GM18858 (cell line): Measurements from ENCODE around the gene TMEM40.
"Not testable (repeated sequence)": the region's sequence is repeated elsewhere in the genome, so short reads cannot be mapped to it uniquely, and the experiment has no call there.

ENCODE experiments used
- ATAC-seq: cut with Tn5 transposase; IDR thresholded peaks from one replicate; pipeline ENCODE4 v1.9.1; 2021; ENCODE audit not compliant: unreplicated experiment

TMEM40 gene

GRCh38 chr3:12775970-12776369 is 16.9 kb upstream of the TMEM40 start:
- ATAC-seq: not testable (repeated sequence)

DNA sequence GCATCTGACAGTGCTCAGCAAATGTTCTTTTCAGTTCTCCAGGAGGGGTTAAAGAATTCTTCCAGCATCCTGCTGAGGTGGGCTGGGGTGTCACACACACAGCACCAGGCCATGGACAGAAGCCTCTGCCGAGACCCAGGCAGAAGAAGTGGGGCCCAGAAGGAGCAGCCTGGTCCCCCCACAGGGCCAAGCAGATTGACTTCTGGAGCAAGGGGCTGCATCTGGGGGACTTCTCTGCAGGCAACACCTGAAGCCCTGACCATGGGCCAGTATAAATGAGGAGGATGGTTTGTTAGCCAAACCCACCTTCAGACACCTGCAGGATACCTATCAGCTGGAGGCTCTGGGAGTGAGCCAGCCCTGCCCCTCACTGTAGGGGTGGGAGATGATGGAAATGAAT is 16.2 kb upstream of the TMEM40 start:
- ATAC-seq: no peak

DNA sequence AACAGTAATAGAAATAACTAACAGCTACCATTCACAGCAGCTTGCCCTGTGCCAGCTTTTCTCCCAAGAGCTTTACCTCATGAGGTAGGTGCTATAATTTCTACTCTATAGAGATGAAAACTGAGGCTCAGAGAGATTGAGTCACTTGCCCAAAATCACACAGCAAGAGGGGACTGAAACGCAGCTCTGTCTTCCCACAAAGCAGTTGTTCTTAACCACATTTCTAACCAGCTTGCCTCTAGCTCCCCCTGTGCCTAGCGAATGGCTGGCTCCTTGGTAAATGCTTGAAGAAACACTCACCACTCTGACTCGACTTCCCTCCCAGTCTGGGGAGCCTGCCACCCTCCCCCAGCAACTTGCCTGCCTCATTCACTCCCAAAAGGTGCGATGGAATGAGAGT is 15.6 kb upstream of the TMEM40 start:
- ATAC-seq: no peak

- ATAC-seq: no peak
These were observed 14.6 kb upstream of the TMEM40 start for GRCh38 chr3:12773710-12774086.

- ATAC-seq: no peak
These were observed 14.1 kb upstream of the TMEM40 start for GRCh38 chr3:12773030-12773709.

DNA sequence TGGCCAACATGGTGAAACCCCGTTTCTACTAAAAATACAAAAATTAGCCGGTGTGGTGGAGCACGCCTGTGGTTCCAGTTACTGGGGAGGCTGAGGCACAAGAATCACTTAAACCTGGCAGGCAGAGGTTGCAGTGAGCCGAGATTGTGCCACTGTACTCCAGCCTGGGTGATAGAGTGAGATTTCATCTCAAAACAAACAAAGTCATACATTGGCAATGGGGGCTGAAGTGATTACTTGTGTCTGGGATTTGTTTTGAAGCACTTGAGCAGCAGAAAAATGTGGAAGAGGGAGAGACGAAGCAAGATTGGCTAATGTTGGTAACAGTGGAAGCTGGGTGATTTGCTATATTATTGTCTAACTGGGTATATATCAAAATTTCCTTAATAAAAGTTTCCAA is 13.4 kb upstream of the TMEM40 start:
- ATAC-seq: no peak

DNA sequence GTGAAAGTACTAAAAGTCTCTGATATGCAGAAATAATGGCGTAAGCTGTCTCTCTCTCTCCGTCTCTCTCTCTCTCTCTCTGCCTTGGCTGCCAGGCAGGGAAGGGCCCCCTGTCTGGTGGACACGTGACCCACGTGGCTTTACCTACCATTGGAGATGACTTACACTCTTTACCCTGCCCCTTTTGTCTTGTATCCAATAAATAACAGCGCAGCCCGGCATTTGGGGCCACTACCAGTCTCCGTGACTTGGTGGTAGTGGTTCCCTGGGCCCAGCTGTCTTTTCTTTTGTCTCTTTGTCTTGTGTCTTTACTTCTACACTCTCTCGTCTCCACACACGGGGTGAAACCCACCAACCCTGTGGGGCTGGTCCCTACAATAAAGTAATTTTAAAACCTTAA is 12.2 kb upstream of the TMEM40 start:
- ATAC-seq: no peak

DNA sequence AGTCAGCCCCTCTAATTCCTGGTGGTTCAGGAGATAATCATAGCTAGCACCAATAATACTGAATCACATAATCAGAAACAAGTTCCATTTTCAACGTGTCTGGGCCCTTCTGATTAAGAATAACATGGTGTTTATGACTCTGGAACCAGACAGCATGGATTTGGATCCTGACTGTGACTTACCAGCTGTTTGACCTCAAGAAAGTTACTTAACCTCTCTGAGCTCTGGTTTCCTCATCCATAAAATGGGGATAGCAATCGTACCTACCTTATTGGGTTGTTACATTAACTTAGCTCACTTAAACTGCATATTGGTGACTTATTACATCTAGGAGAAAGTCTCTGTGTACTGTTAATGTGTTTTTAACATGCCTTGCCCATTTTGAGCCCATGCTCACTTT is 10.7 kb upstream of the TMEM40 start:
- ATAC-seq: no peak

DNA sequence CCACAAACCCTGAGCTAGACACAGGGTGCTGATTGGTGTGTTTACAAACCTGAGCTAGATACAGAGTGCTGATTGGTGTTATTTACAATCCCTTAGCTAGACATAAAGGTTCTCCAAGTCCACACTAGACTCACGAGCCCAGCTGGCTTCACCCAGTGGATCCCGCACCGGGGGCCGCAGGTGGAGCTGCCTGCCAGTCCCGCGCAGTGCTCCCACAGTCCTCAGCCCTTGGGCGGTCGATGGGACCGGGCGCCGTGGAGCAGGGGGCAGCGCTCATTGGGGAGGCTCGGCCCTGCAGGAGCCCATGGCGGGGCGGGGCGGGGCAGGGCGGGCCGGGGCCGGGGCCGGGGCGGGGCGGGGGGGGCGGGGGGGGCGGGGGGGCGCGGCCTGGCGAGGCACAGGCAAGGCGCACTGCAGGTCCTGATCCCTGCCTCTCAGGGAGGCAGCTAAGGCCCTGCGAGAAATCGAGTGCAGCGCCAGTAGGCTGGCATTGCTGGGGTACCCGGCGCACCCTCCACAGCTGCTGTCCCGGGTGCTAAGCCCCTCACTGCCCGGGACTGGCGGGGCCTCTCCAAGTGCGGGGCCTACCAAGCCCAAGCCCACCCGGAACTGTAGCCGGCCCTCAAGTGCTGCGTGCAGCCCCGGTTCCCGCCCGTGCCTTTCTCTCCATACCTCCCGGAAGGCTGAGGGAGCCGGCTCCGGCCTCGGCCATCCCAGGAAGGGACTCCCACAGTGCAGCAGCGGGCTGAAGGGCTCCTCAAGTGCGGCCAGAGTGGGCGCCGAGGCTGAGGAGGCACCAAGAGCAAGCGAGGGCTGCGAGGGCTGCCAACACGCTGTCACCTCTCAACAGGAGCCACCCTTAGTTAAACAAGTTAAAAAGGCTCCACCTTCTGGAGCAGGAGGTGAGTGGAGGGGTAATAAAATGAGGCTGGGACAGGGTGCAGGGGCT is 9.8 kb upstream of the TMEM40 start:
- ATAC-seq: no peak

- no peak for ATAC-seq
These were observed 7.5 kb upstream of the TMEM40 start for GRCh38 chr3:12766541-12766940.

GRCh38 chr3:12764171-12764776 is 5.2 kb upstream of the TMEM40 start:
- ATAC-seq: no peak

DNA sequence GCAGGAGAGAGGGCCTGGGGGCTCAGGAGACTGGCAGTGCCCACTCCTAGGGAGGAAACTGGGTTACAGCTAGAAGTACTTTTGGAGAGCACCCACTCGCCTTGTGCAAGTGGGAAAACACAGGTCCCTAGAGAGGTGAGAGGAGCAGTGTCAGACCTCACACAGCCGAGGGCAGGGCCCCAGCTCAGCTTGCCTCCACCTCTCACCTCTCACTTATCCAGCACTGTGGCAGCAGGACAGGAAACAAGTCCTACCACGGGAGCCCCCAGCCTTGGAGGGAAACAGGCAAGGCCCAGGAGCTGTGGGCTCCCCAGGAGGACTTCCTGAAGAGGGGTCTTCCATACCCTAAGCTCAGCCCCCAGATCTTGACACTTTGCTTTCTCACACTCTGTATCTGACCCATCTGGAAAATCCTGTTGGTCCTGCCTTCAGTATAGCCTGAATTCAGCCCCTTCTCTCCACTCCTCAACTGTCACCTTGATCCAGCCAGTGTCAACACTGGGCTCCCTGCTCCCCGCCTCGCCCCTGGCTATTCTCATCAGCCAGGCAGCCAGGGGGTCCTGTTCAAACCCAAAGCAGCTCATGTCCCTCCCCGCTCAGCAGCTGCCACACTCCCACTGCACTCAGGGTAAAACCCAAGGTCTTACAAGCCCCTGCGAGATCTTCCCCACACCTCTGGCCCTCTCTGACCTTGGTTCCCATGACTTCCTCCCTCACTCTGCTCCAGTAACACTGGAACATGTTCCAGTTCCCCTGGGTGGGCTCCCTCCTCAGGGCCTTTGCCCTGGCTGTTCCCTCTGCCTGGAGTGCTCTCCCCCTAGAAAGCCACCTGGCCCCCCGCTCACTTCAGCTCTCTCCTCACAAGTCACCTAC is 870 bp upstream of the TMEM40 start:
- no peak for ATAC-seq

DNA sequence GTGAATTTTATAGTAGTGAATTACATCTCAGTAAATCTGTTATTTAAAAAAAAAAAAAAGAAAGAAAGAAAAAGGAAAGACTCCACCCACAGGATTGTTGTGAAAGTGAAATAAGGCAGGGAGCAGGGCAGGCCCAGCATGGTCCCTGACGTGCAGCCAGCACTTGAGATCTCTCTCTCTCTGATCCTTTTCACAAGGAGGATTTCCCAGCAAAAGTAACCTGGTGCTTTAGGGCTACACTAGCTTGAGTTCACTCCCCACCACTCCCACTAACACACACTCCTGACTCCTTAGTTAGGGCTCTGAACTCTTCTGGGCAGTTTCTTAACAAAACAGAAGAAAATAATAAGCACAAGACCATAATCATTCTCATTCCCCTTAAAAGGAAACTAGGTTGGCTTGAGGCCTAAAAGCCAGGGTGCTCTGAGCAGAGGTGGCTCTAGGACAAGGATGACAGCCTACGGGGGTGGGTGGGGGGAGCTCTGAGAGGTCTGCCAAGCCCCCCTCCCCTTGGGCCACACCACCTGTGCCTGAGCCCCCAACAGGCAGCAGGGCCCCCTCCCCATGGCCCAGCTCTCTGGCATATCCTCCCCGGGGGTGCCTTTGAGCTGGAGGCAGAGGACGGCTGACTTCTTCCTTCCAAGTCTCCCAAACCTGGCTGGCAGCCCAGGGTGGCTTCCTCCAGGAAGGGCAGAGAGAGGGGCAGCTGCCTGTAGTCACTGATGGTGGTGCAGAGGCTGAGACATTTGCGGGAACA is 856 bp downstream of the TMEM40 start:
- no peak for ATAC-seq

DNA sequence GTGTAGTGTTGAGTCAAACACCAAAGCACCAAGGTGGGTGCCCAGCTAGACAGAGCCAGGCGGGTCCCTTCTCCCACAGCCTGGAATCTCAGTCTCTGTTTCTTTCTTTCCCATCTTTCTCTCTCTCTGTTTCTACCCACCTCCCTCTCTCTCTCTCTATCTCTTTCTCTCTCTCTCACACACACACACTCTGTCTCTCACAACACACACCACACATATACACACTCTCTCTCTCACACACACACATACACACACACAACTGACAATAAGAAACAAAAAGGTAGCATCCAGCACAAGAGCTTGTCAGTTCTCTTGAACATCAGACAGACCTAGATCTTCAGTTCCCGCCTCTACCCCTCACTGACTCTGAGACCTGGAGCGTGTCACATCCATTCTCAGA is 2.4 kb downstream of the TMEM40 start:
- no peak for ATAC-seq

- no peak for ATAC-seq
These were observed 2.9 kb downstream of the TMEM40 start for GRCh38 chr3:12756175-12756574.

DNA sequence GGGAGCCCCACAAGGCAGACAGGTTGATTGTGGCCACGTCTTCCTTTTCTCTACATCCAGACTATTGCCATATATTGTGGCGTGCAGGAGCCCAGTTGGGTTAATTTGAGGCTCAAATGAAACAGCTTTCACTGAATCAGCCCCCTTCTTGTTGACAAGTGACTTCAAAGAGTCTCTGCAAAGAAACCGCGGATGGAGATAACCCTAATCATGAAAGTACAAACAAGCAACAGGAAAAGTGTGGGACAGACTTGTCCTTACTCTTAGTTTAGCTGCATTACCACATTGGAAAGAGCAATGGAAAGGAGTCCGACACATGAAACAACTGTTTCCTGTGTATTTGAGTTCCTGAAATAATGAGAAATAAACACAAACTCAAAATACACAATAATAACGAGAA is 3.3 kb downstream of the TMEM40 start:
- ATAC-seq: no peak

- no peak for ATAC-seq
These were observed 4.7 kb downstream of the TMEM40 start for GRCh38 chr3:12754313-12754712.

- ATAC-seq: no peak
These were observed 5.6 kb downstream of the TMEM40 start for GRCh38 chr3:12753275-12754028.

DNA sequence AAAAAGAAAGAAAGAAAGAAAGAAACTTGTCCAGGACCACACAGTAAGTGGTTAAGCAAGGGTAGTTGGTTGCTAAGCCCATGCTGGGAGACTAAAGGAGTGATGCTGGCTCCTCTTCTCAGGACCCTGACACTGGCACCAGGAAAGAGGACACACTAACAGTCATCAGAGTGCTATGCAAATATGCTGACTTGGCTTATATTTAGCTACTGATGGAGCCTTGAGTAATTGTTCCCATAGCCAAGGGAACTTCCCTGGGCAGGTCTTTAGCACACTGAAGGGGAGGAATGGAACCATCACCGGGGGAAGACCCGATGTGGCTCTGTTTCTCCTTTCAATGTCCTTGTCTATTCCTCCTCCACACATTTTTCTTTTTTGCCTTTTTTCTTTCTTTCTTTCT is 6.2 kb downstream of the TMEM40 start:
- no peak for ATAC-seq

DNA sequence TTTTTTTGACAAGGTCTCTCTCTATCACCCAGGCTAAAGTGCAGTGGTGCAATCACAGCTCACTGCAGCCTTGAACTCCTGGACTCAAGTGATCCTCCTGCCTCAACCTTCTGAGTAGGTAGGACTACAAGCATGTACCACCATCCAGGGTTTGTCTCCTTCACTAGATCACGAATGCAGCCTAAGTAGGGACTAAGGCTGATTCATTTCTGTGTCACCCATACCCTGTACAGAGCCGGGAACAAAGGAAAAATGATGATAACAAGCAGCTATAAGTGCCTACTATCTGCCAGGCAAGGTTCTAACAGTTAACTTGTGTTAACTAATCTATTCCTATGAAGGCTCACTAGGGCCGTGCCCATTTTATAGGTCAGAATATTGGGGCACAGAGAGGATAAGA is 7.0 kb downstream of the TMEM40 start:
- ATAC-seq: no peak
